GM18499 (cell line): ENCODE data around the gene MRGPRE.

Experiments
- ATAC-seq: cut with Tn5 transposase; IDR thresholded peaks from one replicate; pipeline ENCODE4 v1.9.1; 2021; ENCODE audit warnings: moderate number of reproducible peaks; ENCODE audit not compliant: insufficient read depth, unreplicated experiment

Gene MRGPRE

GRCh38 chr11:3186166-3186953, 45.9 kb downstream of the MRGPRE start:
- no peak for ATAC-seq

- no peak for ATAC-seq
These were observed 47.4 kb downstream of the MRGPRE start for GRCh38 chr11:3184732-3185347.

- ATAC-seq = no peak
These were observed 48.7 kb downstream of the MRGPRE start for GRCh38 chr11:3183523-3183922.

- no peak for ATAC-seq
These were observed 49.8 kb downstream of the MRGPRE start for GRCh38 chr11:3182462-3182852.

- no peak for ATAC-seq
These were observed 50.3 kb downstream of the MRGPRE start for GRCh38 chr11:3181725-3182461.

GRCh38 chr11:3180869-3181268, 51.3 kb downstream of the MRGPRE start:
- ATAC-seq = no peak

GRCh38 chr11:3178349-3178748, 53.9 kb downstream of the MRGPRE start:
- no peak for ATAC-seq

GRCh38 chr11:3177931-3178330, 54.3 kb downstream of the MRGPRE start:
- ATAC-seq = no peak
